ENCODE results near the gene PHF12.
"Not testable (repeated sequence)": the region's sequence is repeated elsewhere in the genome, so short reads cannot be mapped to it uniquely, and the experiment has no call there.

PHF12 gene

DNA sequence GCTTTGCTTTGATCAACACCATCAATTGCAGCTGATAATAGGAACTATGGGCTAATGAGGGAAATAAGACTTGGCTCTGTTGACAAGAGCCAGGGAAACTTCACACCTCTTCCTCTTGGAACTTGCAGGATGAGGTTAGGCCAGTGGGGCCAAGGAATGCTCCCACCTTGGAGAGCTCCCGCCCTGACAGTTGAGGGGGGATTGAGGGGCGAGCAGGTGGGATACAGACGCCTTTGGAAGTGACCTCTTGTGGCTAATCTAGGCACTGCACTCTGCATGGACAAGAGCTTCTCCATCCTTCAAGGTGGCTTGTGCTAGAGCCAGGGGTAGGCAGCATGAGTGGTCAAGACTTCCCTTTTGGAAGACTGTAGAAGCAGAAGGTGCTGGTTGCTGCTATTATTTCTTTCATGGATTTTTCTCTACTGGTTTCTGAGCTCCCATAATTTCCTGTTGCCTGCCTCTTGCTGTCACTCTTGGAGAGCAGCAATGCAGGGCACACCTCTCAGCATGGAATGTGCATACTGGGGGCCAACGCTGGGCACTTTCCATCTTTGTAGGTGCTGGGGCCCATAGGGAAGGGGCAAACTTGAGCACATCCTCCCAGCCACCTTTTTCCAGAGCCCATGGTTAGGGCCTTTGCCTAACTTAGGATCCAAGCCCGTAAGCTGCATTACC, 2.3 kb upstream of the PHF12 start:
- ATAC-seq (no peak), DNase-seq (peak; percentile 70)

DNA sequence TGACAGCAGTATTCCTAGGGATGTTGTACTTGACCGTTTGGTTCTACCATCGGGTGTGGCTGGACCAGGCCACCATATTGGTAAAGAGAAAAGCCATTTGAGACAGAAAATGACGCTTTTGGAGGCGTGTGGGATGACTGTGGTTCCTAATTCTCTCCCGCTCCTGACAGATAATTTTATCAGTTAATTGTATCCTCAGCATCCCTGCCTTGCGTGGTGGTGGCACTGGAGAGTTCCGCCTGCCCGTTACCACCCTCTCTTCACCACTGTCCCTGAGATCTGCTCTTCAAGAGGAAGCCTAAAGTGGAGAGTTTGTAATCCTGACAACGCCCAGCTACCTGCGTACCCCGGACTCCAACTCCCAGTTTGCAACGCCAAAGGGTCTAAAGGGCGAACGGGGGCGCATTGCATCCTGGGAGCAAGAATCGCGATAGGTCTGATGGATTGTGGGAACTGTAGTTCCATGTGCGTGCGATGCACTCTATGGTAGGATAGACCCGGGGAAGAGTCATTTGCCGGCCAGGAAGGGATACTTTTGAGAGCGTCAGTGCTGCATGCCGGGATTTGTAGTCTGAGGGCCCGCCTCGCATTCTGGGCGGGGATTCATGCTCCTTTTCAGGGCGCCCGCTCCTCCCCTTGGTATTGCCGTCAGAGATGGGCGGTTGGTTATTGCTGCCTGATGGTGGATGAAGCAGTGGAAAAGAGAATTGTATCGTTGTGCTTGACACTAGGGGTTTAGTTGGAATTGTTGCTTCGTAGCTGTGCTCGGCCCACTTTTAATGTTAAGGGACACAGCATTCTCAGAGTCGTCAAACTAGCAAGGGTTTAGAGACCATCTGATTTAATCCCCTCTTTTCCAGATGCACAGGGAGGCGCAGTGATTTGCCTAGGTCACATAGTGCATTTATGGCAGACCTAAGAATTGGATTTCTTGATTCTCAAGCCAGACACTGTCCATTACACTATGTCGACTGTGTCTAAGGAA, 965 bp upstream of the PHF12 start:
- ATAC-seq (peak; percentile 80), DNase-seq (peak; percentile 92)

DNA sequence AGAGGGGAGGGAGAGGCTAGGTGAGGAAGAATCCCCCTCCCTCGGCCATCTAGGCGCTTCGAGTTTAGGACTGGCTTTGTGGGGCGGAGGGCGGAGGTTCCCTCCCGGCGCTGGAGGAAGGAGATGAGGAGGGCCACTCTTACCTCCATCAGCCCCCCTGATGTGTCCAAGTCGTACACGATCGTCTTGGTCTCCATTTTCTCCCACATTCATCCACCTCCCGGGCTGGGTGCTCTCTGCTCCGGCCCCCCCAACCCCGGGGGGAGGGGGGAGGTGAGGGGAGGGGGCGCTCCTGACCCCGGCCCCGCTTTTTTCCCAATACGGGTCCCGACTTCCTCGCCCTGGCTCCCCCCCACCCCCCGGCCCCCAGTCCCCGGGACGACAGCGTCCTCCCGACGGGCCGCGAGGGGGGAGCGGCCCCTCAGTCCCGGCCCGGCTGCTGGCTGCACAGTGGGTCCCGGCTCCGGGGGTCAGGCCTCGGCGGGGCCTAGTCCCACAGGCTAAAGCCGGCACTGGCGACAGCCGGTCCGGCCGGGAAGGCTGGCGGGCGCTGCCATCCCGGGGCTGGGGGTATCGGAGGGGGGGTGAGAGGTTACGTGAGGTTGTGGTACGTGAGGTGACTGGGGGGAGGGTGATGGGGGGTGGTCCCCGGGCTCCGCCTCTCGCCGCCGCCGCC, 428 bp downstream of the PHF12 start:
- no peak for DNase-seq
- no peak for ATAC-seq

DNA sequence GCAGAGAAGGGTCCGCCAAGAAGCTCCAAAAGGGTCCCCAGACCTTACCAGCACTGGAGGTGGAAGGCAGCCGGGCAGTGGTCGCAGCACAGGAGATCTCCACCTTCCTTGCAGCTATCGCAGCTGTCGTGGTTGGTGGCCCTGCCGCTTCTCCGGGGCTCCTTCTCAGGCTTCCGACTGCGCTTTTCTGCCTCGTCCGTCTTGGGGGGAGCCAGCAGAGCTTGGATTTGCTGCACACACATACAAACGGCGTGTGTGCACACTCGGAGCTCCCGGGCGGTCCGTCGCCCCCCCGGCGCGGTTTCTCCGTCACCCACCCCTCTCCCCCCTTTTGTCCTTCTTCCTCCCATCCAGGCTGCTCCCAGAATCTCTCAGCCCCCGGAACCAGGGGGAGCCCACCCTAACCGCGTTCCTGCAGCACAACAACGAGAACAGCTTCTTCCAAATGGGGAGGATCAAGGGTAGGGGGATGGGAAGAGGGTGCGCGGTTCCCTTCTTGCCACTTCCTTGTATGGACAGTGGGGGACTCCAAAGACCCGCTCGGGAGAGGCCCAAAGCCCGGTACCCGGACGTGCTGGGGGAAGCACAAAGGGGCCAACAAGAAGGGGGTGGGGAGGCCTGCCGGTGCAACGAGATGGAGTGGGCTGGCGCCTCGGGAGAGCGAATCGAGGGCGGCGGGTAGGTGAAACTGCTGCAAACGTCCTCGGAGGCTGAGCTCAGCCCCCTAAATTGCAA, 1.1 kb downstream of the PHF12 start:
- DNase-seq (peak; percentile 69), ATAC-seq (no peak)

DNA sequence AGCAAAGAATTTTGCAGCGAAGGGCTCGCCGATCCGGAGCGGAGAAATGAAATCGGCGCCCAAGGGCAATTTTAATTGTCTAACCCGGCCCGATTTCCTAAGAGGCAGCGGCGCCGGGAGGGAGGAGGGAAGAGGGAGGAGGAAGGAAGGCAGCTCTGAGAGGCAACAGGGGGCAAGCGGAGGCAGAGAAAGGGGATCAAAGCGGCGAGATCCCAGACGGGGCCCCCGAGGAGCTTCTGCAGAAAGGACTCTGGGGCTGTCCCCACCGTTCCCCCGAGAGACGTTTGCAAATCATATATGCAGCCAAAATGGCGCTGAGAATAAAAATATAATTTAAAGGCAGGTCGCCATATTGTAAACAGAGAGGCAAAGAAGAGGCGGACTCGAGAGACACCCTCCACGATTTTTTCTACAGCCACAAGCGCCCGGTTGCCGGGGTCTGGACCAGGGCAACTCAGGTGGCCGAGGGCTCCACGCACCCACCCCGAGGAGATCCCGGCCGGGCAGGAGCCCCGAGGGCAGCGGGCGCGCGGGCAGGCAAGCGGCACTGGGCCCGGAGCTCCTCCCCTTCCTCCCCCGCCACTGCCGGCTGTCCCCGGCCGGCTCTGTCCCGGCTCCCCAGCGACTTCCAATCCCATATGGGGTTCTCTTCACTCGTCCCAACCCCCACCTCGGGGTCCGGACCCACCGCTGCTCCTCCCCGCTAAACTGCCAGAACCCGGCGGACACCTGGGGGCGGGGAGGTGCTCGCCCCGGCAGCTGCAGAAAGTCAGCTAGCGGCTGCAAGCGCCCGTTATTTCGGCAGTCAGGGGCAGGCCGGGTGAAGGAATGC, 1.9 kb downstream of the PHF12 start:
- peak; percentile 77 for DNase-seq
- ATAC-seq: peak; percentile 10

DNA sequence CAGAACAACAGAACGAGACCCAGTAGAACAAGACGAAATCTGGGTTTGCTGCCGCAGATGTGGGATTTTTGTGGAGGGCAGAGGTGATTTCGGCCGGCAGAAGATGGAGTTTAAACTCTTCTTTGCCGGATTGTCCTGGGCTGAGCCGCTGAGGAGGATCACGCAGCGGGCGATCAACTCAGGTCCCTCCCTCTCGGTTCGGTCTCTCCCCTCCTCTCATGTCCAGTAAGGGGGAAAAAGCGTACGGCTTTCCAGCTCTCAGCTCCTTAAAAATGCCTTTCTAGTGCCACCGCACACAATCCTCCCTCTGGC, 2.5 kb downstream of the PHF12 start:
- DNase-seq: no peak
- no peak for ATAC-seq

DNA sequence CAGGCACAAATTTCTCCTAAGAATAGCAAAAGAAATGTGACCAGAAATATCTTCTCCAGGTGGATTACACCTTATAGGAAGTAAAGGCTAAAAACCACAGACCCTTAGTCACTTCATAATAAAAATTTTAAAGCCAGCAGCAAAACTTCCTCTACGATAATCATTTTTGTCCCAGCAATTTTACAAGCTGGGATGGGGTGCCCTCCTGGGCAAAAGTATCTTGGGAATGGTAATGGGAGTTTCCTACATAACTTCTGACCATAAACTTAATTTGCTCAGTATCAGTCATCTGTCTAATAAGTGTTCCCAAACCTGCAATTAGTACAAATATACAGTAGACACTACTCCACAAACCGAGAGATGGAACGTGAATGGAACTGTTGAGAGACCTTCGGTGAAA, 3.0 kb downstream of the PHF12 start:
- no peak for DNase-seq
- no peak for ATAC-seq

DNA sequence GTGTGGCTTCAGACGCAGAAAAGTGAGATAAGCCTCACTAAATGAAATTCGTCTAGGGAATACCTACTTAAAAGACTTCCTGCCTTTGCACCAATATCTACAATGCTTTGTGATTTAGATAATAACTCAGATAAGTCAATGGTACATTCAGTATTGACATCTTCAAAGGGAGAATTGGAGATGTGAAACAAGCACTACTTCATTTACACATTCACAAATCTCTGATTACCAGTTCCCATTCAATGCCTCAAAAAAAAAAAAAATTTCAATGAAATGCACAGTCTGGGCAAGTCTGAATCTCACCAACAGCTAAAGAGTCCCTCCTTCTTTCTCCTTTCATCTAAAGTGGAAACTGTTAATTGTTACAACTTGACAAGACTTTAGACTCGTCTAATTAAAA, 3.7 kb downstream of the PHF12 start:
- ATAC-seq (no peak), DNase-seq (no peak)

DNA sequence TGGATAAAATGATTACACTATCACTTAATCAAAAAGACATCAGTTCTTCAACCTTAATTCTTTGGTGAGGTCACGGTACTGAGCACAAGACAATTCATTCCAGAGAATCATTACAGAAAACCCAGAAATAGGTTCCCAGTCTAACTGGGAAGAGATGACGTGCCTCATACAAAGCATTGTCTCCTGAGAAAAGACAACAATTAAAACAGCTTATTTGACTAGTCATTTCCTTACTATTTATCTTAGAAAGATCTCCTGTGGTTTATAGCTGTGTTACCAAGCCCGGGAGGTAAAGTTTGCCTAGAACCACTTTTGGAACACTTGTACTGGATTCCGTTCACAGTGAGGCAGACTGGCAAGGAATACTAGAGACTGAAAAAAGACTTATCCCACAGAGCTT, 5.1 kb downstream of the PHF12 start:
- DNase-seq (no peak), ATAC-seq (no peak)

DNA sequence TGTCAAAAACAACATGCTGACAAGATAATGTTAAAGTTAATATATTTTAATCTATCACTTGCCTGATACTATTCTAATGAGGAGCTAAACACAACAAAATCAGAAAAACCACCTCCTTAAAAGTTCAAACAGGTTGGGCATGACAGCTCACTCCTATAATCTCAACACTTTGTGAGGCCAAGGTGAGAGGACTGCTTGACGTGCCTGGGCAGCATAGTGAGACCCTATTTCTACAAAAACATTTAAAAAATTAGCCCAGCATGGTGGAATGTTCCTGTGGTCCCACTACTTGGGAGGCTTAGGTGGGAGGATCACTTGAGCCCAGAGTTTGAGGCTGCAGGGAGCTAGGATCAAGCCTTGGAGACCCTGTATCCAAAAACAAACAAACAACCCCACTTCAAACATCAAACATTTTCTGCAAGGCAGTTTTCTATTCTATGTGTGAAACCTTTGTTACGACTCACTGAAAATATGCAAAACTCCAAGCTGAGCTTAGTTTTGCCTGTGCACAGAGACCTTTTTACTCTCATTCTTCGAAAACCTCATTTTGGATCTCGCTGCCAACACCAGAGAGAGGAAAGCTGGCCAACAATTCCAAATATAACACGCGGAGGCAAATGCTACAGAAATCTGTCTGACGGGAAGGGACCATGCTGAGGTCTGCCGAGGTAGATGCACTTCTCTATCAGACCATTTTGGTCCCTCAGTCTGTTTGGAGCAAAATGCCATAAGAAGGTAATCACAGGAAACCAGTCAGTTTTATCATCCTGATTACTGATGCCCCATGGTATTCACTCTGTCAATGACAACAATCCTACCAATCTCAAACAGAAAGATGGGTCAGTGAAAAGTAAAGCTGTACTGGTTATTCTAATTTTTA, 6.2 kb downstream of the PHF12 start:
- DNase-seq: no peak
- no peak for ATAC-seq

DNA sequence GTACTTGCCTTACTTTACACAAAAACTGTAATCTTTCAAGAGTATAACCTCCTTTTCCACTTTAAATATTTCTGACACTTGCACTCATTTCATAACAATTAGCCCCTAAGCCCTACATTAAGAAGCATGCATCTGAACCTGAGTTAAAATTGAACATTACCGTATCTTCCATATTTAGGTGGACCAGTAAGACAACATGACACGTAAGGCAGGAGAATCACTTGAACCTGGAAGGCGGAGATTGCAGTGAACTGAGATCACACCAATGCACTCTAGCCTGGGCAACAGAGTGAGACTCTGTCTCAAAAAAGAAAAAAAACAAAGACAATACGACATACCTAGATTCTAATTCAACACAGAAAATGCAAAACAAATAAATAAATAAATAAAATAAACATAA, 7.0 kb downstream of the PHF12 start:
- DNase-seq: no peak
- no peak for ATAC-seq

DNA sequence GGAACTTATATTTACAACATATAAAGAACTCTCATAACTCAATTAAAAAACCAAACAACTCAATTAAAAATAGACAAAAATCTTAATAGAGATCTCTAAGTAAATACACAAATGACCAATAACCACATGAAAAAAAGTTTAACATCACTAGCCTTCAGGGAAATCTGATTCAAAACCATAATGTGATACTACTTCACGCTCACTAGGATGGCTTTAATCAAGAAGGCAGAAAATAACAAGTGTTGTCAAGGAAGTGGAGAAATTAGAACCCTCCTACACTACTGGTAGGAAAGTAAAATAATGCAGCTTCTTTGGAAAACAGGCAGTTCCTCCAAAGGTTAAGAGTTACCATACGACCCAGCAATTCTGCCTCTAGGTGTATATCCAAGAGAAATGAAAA, 8.4 kb downstream of the PHF12 start:
- ATAC-seq (no peak), DNase-seq (no peak)

DNA sequence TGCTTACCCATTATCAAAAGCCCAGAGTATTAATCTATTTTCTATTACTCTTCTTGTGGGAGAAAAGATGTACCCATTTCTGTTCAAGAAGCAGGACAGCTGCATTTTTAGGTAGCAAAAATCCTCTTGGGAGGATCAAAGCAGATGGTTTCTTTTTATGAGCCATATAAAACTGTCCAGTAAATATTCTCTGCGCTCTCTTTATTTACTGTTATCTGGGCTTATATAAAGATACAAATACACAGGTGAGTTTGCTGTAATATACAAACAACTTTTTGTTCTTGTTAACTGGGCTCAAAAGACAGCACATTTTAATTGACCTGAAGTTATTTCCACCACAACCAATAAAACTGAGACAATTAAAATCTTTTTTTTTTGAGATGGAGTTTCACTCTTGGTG, 10.1 kb downstream of the PHF12 start:
- no peak for ATAC-seq

DNA sequence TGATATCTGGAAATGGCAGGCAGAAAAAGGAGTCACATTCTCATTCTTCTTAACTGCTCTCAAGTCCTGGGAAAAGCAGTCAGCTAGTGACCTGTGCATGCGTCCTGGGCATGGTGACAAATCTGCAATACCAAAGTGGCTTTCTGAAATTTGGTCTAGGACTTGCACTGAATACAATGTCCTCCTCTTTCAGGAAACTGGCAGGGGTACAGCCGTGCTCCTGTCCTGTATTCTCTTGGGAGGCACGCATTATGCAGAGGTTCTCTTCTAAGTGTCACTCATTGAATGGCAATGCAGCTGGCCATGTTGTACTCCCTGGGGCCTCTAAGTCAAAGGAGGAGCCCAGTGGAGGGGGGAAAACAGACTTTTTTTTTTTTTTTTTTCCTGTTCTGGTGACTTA, 10.6 kb downstream of the PHF12 start:
- no peak for DNase-seq
- ATAC-seq: no peak

More for the DNA sequence above, 10.1 kb downstream of the PHF12 start:
- no peak for DNase-seq

DNA sequence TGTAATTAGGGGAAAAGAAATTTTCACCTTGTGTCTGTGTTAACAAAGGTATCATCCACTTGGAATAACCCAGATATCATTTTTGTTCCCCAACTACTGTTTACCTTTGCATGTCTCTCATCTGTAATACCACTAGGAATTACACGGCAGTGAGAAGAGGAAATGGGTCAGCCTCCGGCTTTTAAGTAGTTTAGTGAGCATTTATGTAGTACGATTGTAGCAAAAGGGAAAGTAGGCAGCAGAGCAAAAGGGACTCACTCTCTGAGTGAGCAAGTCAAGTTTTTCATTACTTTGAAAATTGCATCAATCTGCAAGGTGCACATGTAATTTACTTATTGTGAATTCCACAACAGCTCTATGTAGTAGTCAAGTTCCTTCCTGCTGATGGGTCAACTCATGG, 11.2 kb downstream of the PHF12 start:
- ATAC-seq: no peak
- DNase-seq: no peak

DNA sequence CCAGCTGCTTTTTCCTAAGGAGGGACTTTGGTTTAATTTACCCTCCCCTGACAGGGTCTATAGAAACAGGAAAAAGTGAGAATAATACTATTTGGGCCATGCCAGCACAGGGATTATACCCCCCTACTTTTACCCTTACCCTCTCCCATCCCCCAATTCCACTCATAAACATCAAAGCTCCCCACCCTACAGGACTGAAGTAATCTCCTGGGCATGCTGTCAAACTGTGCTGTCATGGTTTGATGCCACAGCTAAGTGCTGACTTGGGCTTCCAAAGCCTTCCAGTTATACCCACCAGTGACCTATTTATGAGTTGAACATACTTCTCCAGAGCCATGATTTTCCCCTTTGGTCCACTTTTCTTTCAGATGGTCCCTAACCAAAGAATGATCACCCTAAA, 12.8 kb downstream of the PHF12 start:
- DNase-seq (no peak), ATAC-seq (no peak)

DNA sequence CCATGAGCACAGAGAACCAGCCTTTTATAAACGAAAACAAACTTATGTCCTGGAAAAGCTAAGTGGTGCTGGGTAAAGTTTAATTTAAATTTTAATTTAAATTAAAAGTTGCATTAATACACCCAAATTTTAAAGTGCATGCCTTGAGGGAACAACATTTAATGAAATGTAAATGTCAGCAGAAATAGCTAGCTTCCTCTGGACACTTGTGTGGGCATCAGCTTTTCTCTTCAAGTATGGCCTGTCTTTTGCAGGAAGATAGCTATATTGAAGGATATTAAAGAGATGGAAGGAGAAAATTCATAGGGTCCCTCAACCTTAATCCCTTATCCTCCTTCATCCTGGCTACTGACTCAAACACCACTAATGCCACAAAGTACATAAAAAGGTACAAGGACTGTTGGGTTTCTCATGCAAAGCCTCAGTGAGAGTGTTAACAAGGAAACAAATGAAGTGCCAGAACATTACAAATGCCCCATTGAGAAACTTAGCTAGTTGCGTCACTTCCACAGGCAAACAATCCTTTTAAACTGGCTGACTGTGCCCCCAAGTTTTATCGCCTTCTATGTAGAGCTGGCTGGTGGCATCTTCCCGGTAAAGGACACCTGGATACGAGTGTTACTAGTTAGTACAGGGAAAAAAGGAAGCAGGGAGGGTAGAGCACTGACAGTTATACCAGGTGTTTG, 14.1 kb downstream of the PHF12 start:
- DNase-seq (no peak), ATAC-seq (no peak)

DNA sequence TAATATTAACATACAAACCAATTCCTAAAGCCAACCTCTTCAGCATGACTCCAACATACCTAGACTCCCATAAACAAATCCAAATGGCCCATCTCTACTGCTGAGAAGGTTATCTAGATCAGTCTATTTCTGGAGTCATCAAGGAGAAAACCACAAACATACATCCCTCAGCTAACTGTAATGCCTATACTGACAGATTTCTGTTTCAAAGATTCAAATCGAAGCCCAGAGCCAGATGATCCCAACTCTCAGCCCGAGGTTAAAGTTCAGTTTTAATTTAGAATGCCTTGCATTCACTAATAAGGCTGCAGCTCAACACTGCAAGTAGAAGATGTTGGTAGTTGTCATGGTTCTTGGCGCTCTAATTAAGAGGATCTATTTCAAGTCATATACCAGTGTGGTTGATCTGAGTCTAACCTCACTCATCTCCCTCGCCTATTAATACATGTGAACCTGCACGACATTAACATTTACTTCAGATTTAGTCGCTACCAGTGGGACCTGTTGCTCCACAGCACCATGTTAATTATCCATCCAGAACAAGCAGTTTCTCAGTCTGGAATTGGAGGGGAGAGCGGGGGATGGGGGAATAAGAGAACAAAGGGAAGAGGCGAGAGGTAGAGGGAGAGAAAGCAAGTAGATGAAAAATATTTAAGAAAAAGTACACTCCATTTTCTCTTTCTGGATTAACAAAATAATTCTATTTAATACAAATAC, 15.4 kb downstream of the PHF12 start:
- DNase-seq: no peak
- no peak for ATAC-seq

DNA sequence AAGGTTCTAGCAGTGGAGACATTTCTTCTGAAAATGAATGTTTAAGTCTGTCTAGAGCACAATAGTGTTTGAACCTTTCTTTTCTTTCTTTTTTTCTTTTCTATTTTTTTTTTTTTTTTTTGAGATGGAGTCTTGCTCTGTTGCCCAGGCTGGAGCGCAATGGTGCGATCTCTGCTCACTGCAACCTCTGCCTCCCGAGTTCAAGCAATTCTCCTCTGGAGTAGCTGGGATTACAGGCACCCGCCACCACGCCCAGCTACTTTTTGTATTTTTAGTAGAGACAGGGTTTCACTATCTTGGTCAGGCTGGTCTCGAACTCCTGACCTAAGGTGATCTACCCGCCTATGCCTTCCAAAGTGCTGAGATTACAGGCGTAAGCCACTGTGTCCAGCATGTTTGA, 16.8 kb downstream of the PHF12 start:
- DNase-seq, ATAC-seq: not testable (repeated sequence)
